PC-3 (cell line): ENCODE data around the gene HDGFL3.

ENCODE experiments used
- CTCF ChIP-seq: fragments of 300-600 bp; sonication (generic); conservative IDR thresholded peaks from 2 replicates; pipeline ENCODE4 v1.5.1; 2017; ENCODE audit warnings: antibody characterized with exemption, low read depth, mild to moderate bottlenecking, low read length
- EZH2 ChIP-seq: fragments of 300-600 bp; sonication (generic); IDR thresholded peaks from one replicate; pipeline ENCODE4 v1.6.1; 2017; ENCODE audit warnings: antibody characterized with exemption, mild to moderate bottlenecking, low read length; ENCODE audit not compliant: unreplicated experiment

- TF ChIP-seq CTCF (no peak), EZH2 (no peak)
These were observed 107.5 kb downstream of the HDGFL3 start for GRCh38 chr15:83100097-83100646.
